ENCODE results near the gene SACS. TPM values are rescaled to one million over a fixed set of nuclear protein-coding genes. Genes with fewer than 3 reads are reported as not detected.

Gene SACS
- total and polyA plus RNA-seq, 2 donors (not counting 1 experiment from before 2014, with no cell fraction given) = 6.8 to 21.4 TPM

DNA sequence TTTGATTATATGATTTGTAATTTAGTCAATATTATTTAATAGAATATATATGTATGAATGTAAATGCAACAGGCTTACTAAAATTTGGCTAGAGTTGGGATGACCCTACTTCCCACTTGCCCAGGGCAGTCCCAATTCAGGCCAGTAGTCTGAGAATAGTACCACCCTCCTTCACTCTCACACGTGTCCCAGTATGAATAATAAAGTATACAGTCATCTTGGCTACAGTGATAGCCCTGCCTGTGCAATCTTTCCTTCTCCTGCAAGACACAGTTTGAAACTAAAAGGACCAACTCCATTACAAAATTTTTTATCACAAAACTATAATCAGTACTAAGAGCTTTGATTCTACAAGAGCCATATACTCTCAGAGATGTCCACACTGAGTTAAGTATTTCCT, 76.2 kb downstream of the SACS start:
- Mint-ChIP-seq H3K27me3 (no peaks in the 10 kb centered on the region), H3K4me1 (peaks cover 2% of the 10 kb centered on the region), H3K27ac (no peak overlapping the region), H3K9me3 (ENCODE audit: insufficient read depth) (no peaks in the 10 kb centered on the region), H3K4me3 (no peak overlapping the region)
- CTCF ChIA-PET = interaction anchor here (0.6 kb wide), 1 partner anchor 218 kb away, joined by 3 read pairs; no protein-coding TSS in a partner anchor
- H3K79me2 ChIP-seq (ENCODE audit: control insufficient read depth, insufficient read depth, low read length) = no peaks in the 10 kb centered on the region
- H3K27ac ChIP-seq (ENCODE audit: low read length in 2 of 2) = no peak overlapping the region
- H3K9ac ChIP-seq (ENCODE audit: low read length) = no peak overlapping the region
- no peaks in the 10 kb centered on the region for H3K27me3 ChIP-seq (replicated peaks in 1 of 4; ENCODE audit: control extremely low read depth in 1 of 4, control insufficient read depth in 3 of 4, insufficient read depth in 4 of 4, low read length in 3 of 4)
- no peak for ATAC-seq (ENCODE audit: low read depth)
- no peaks in the 10 kb centered on the region for H3K9me3 ChIP-seq (ENCODE audit: control extremely low read depth in 1 of 3, control insufficient read depth in 2 of 3, insufficient read depth in 1 of 3, low read length in 2 of 3)
- H3K4me3 ChIP-seq (ENCODE audit: control extremely low read depth in 1 of 5, extremely low read depth in 1 of 5, insufficient read depth in 1 of 5, low read depth in 2 of 5, low read length in 4 of 5) = no peak overlapping the region
- POLR2A ChIA-PET = no interaction called here
- intact Hi-C loops (cut with micrococcal nuclease) = no loop called here
- no peak for TF ChIP-seq EZH2 (IDR thresholded peaks at IDR 0.05; ENCODE audit: borderline replicate concordance, insufficient read depth, low read depth, low read length, poor library complexity, severe bottlenecking)
- TF ChIP-seq, protein P1, sequence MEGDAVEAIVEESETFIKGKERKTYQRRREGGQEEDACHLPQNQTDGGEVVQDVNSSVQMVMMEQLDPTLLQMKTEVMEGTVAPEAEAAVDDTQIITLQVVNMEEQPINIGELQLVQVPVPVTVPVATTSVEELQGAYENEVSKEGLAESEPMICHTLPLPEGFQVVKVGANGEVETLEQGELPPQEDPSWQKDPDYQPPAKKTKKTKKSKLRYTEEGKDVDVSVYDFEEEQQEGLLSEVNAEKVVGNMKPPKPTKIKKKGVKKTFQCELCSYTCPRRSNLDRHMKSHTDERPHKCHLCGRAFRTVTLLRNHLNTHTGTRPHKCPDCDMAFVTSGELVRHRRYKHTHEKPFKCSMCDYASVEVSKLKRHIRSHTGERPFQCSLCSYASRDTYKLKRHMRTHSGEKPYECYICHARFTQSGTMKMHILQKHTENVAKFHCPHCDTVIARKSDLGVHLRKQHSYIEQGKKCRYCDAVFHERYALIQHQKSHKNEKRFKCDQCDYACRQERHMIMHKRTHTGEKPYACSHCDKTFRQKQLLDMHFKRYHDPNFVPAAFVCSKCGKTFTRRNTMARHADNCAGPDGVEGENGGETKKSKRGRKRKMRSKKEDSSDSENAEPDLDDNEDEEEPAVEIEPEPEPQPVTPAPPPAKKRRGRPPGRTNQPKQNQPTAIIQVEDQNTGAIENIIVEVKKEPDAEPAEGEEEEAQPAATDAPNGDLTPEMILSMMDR (IDR thresholded peaks at IDR 0.05) = no peak
- no peak for DNase-seq
- no peaks in the 10 kb centered on the region for H4K20me1 ChIP-seq (ENCODE audit: control insufficient read depth, insufficient read depth, low read length, poor library complexity, severe bottlenecking)
- H3K4me1 ChIP-seq (ENCODE audit: control insufficient read depth in 2 of 2, insufficient read depth in 2 of 2, low read length in 2 of 2) = no peaks in the 10 kb centered on the region
- H3K4me2 ChIP-seq (replicated peaks; ENCODE audit: low read depth, low read length, poor library complexity, severe bottlenecking) = no peak overlapping the region
- peaks cover 0 to 49% of the 10 kb centered on the region in 2 experiments for H3K36me3 ChIP-seq (replicated peaks in 1 of 2; ENCODE audit: control extremely low read depth in 1 of 2, control insufficient read depth in 1 of 2, extremely low read depth in 1 of 2, insufficient read depth in 2 of 2, low read length in 1 of 2)
- H2AFZ ChIP-seq (ENCODE audit: insufficient read depth, low read depth, low read length, poor library complexity, severe bottlenecking) = no peak overlapping the region
- no CpG with 5 or more reads among the region's 1 CpG for WGBS (ENCODE audit: insufficient coverage)

DNA sequence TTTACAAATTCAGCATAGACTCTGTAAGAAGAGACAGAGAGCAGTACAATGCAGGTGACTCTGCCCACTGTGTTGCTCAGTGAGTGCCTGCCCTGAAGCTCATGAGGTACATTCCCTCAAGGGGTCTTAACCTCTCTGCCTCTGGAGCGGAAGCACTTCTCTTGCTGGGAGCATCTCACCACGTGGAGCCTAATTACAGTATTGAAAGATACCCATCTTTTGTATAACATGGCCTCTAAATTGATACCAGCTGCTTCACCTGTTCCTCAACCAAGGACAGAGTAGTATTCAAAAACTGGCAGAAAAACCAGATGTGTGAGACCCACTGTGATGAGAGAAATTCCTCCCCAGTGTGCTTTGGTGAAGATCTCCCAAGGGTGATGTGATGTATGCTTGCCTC, 77.1 kb downstream of the SACS start:
- Histone ChIP-seq H3K4me1 (ENCODE audit: control insufficient read depth in 2 of 2, insufficient read depth in 2 of 2, low read length in 2 of 2) (no peaks in the 10 kb centered on the region), H3K79me2 (ENCODE audit: control insufficient read depth, insufficient read depth, low read length) (no peaks in the 10 kb centered on the region), H3K36me3 (replicated peaks in 1 of 2; ENCODE audit: control extremely low read depth in 1 of 2, control insufficient read depth in 1 of 2, extremely low read depth in 1 of 2, insufficient read depth in 2 of 2, low read length in 1 of 2) (peaks cover 2 to 42% of the 10 kb centered on the region in 2 experiments), H3K4me3 (ENCODE audit: control extremely low read depth in 1 of 5, extremely low read depth in 1 of 5, insufficient read depth in 1 of 5, low read depth in 2 of 5, low read length in 4 of 5) (no peak overlapping the region), H2AFZ (ENCODE audit: insufficient read depth, low read depth, low read length, poor library complexity, severe bottlenecking) (no peak overlapping the region), H3K9me3 (ENCODE audit: control extremely low read depth in 1 of 3, control insufficient read depth in 2 of 3, insufficient read depth in 1 of 3, low read length in 2 of 3) (no peaks in the 10 kb centered on the region), H4K20me1 (ENCODE audit: control insufficient read depth, insufficient read depth, low read length, poor library complexity, severe bottlenecking) (no peaks in the 10 kb centered on the region), H3K27ac (ENCODE audit: low read length in 2 of 2) (no peak overlapping the region), H3K9ac (ENCODE audit: low read length) (no peak overlapping the region), H3K4me2 (replicated peaks; ENCODE audit: low read depth, low read length, poor library complexity, severe bottlenecking) (no peak overlapping the region), H3K27me3 (replicated peaks in 1 of 4; ENCODE audit: control extremely low read depth in 1 of 4, control insufficient read depth in 3 of 4, insufficient read depth in 4 of 4, low read length in 3 of 4) (no peaks in the 10 kb centered on the region)
- H3K4me1 Mint-ChIP-seq = peaks cover 2% of the 10 kb centered on the region
- no peaks in the 10 kb centered on the region for H3K27me3 Mint-ChIP-seq
- H3K4me3 Mint-ChIP-seq = no peak overlapping the region
- H3K27ac Mint-ChIP-seq = no peak overlapping the region
- ATAC-seq (ENCODE audit: low read depth) (no peak), DNase-seq (no peak)
- ChIA-PET CTCF (interaction anchor here (0.6 kb wide), 1 partner anchor 219 kb away, joined by 3 read pairs; no protein-coding TSS in a partner anchor), POLR2A (no interaction called here)
- no peak for TF ChIP-seq EZH2 (IDR thresholded peaks at IDR 0.05; ENCODE audit: borderline replicate concordance, insufficient read depth, low read depth, low read length, poor library complexity, severe bottlenecking)
- TF ChIP-seq, protein P1 (IDR thresholded peaks at IDR 0.05) = no peak
- intact Hi-C loops (cut with micrococcal nuclease) = no loop called here
- no peaks in the 10 kb centered on the region for H3K9me3 Mint-ChIP-seq (ENCODE audit: insufficient read depth)
- 100% methylated on average over 1 of the region's 2 CpGs for WGBS (ENCODE audit: insufficient coverage)
